GM12878 (cell line): ENCODE data around the gene IFNG-AS1. TPM values are rescaled to one million over a fixed set of nuclear protein-coding genes. Genes with fewer than 3 reads are reported as not detected.

Experiments
- ATAC-seq: fragments of 200-7000 bp; cut with Tn5 transposase; 3 replicates; pipeline ENCODE4 v1.9.1; 2020; ENCODE audit warnings: mild to moderate bottlenecking, moderate library complexity
- BruUV-seq: library from RNA; stranded (reverse); fragments of 400-500 nt; replicated peaks from 2 replicates; lab custom pipeline; 2021; lab: Mats Ljungman, UMichigan
- CTCF ChIA-PET: fragments of 300-600 bp; sonication (Branson Sonifier 250); formaldehyde crosslinking; extraction: SDS; loops from one replicate; lab custom pipeline; 2021; ENCODE audit warnings: inconsistent platforms; lab: Yijun Ruan, JAX
- POLR2A ChIA-PET: fragments of 350-600 bp; formaldehyde crosslinking; extraction: SDS; loops from one replicate; lab custom pipeline; 2021; ENCODE audit warnings: inconsistent platforms; lab: Charles Lee
- RAD21 ChIA-PET: fragments of 300-600 bp; sonication (Branson Sonifier 250); formaldehyde crosslinking; loops from one replicate; lab custom pipeline; 2023; ENCODE audit warnings: antibody characterized with exemption; ENCODE audit not compliant: unreplicated experiment; lab: Charles Lee
- SMC1A ChIA-PET: fragments of 300-600 bp; sonication (Branson Sonifier 250); formaldehyde crosslinking; loops from one replicate; lab custom pipeline; 2023; ENCODE audit not compliant: unreplicated experiment, uncharacterized antibody; lab: Charles Lee
- DNase-seq: peaks from one replicate; pipeline ENCODE4 v3.0.0-alpha.2; 2011; ENCODE audit warnings: low read depth, low spot score
- FAIRE-seq: peaks from 3 replicates; lab custom pipeline; 2011; peaks lifted over from hg19 to GRCh38; lab: Jason Lieb, UNC
- H2AFZ ChIP-seq: 2 replicates; pipeline ENCODE4 v1.6.0; 2011; ENCODE audit warnings: low read depth, low read length, control low read depth; ENCODE audit not compliant: control insufficient read depth
- H3K27ac ChIP-seq: 2 replicates; pipeline ENCODE4 v1.5.1; 2011; ENCODE audit warnings: control low read depth; ENCODE audit not compliant: control insufficient read depth, insufficient read depth
- H3K27me3 ChIP-seq, 2 experiments: replicated peaks in 1 of 2; 2 replicates each; pipeline versions ENCODE4 v1.6.0 to v1.6.1; 2011; ENCODE audit warnings: low read length in 1 of 2; ENCODE audit not compliant: control insufficient read depth in 2 of 2, insufficient read depth in 2 of 2
- H3K36me3 ChIP-seq, 2 experiments: 2 replicates each; pipeline ENCODE4 v1.5.1; 2011; ENCODE audit warnings: low read length in 1 of 2; ENCODE audit not compliant: control insufficient read depth in 2 of 2, insufficient read depth in 2 of 2
- H3K4me1 ChIP-seq: 2 replicates; pipeline ENCODE4 v1.6.1; 2011; ENCODE audit warnings: mild to moderate bottlenecking, low read length, moderate library complexity, mixed read lengths; ENCODE audit not compliant: control insufficient read depth, insufficient read depth
- H3K4me2 ChIP-seq: 2 replicates; pipeline ENCODE4 v1.6.0; 2011; ENCODE audit warnings: control low read depth; ENCODE audit not compliant: control insufficient read depth, insufficient read depth
- H3K4me3 ChIP-seq: fragments of 200-600 bp; sonication (generic); 2 replicates; pipeline ENCODE4 v1.5.1; 2016
- H3K79me2 ChIP-seq: 2 replicates; pipeline ENCODE4 v1.6.0; 2011; ENCODE audit warnings: low read length; ENCODE audit not compliant: control insufficient read depth, insufficient read depth
- H3K9ac ChIP-seq: 2 replicates; pipeline ENCODE4 v1.8.0; 2011; ENCODE audit warnings: low read length, control low read depth, mixed read lengths; ENCODE audit not compliant: control insufficient read depth, insufficient read depth
- H3K9me3 ChIP-seq: replicated peaks from 3 replicates; pipeline ENCODE4 v1.5.1; 2011; ENCODE audit warnings: mild to moderate bottlenecking, low read length; ENCODE audit not compliant: control insufficient read depth, insufficient read depth
- H4K20me1 ChIP-seq: 2 replicates; pipeline ENCODE4 v1.6.0; 2011; ENCODE audit not compliant: control insufficient read depth, insufficient read depth
- ETV6 ChIP-seq, 2 experiments: fragments of 450-650 bp in 1 of 2; IDR thresholded peaks in 1 of 2; conservative IDR thresholded peaks in 1 of 2; 2 replicates each; pipeline ENCODE4 v1.6.1; 2014; ENCODE audit warnings: antibody characterized with exemption in 1 of 2, borderline replicate concordance in 1 of 2, low read depth in 1 of 2, mild to moderate bottlenecking in 1 of 2, moderate library complexity in 1 of 2
- EZH2 ChIP-seq: IDR thresholded peaks from 2 replicates; pipeline ENCODE4 v1.6.1; 2012; ENCODE audit warnings: low read depth, mild to moderate bottlenecking, control low read depth, inconsistent platforms, low read length, borderline replicate concordance; ENCODE audit not compliant: control insufficient read depth
- MEF2A ChIP-seq: IDR thresholded peaks from 2 replicates; pipeline ENCODE4 v1.6.1; 2011; ENCODE audit warnings: low read depth, mild to moderate bottlenecking, low read length, moderate library complexity; ENCODE audit not compliant: insufficient read depth
- RCOR1 ChIP-seq: conservative IDR thresholded peaks from 2 replicates; pipeline ENCODE4 v1.6.1; 2012; ENCODE audit warnings: low read depth, low read length, improper control_type of control experiment
- WGBS: methylation state at CpG from one replicate; pipeline ENCODE4 v1.1.6; 2016; ENCODE audit warnings: low lambda C conversion rate; ENCODE audit not compliant: insufficient replicate concordance, insufficient coverage; ENCODE audit errors: missing lambda C conversion rate; 5-methylcytosine and 5-hydroxymethylcytosine counted together
- in situ Hi-C: fragments of 300-500 bp; cut with MboI; formaldehyde crosslinking; loops from 9 replicates; pipeline ENCODE4 v1.14.3; 2018; ENCODE audit warnings: mixed read lengths
- intact Hi-C: fragments of 100-400 bp; cut with micrococcal nuclease; formaldehyde crosslinking; loops from one replicate; pipeline ENCODE4 v1.14.2; 2022; ENCODE audit not compliant: unreplicated experiment
- polyA plus RNA-seq, 11 experiments: library from polyadenylated mRNA; depleted of rRNA in 4 of 11; unstranded in 6 of 11; stranded (reverse) in 5 of 11; fragments of >200 nt; fragmentation: Nextera tagmentation in 4 of 11; fragmentation: Illumina TruSeq in 1 of 11; extraction: Ambion mirVana in 4 of 11; extraction: Trizol in 1 of 11; gene quantifications; 1 replicate in 1 of 11; 2 replicates in 10 of 11; pipeline versions ENCODE4 v1.2.1 to v1.2.3, GENCODE V29; 2011 to 2016; ENCODE audit warnings: inconsistent platforms in 2 of 11, missing spikeins in 2 of 11, low read depth in 1 of 11
- total RNA-seq, 4 experiments: library from RNA; depleted of rRNA in 3 of 4; stranded (reverse); fragments of >200 nt in 3 of 4; fragmentation: Illumina TruSeq in 1 of 4; extraction: Trizol in 1 of 4; gene quantifications; 2 replicates each; pipeline versions ENCODE4 v1.2.1 to v1.2.3, GENCODE V29; 2013 to 2021
- TF ChIP-seq, protein P1 (sequence below), 3 experiments: IDR thresholded peaks in 2 of 3; conservative IDR thresholded peaks in 1 of 3; 2 replicates each; pipeline ENCODE4 v1.5.1; 2011; ENCODE audit warnings: low read depth in 3 of 3, low read length in 3 of 3, mild to moderate bottlenecking in 3 of 3, control low read depth in 2 of 3, moderate library complexity in 2 of 3, inconsistent platforms in 1 of 3, mixed read lengths in 1 of 3; ENCODE audit not compliant: control insufficient read depth in 2 of 3, insufficient read depth in 1 of 3; ENCODE audit errors: extremely low read depth in 1 of 3
- TF ChIP-seq, protein P2 (sequence below): fragments of 450-650 bp; IDR thresholded peaks from 2 replicates; pipeline ENCODE4 v1.6.1; 2016; ENCODE audit warnings: mild to moderate bottlenecking, moderate library complexity, borderline replicate concordance

IFNG-AS1 gene
- total and polyA plus RNA-seq, 10 of the 15 experiments (the other 5 are each of a cell fraction or from before 2014, with no cell fraction given): 0.40 to 1.9 (median 1.3) TPM

DNA sequence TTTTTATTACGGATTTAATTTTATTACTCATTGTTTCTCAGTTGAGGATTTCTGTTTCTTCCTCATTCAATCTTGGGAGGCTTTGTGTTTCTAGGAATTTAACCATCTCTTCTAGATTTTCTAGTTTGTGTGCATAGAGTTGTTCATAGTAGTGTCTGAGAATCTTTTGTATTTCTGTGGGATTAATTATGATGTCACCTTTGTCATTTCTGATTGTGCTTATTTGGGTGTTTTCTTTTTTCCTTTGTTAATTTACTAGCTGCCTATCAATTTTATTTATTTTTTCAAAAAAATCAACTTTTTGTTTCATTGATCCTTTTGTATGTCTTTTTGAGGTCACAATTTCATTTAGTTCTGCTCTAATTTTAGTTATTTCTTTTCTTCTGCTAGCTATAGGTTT is 75.9 kb downstream of the IFNG-AS1 start:
- TF ChIP-seq, protein P1, sequence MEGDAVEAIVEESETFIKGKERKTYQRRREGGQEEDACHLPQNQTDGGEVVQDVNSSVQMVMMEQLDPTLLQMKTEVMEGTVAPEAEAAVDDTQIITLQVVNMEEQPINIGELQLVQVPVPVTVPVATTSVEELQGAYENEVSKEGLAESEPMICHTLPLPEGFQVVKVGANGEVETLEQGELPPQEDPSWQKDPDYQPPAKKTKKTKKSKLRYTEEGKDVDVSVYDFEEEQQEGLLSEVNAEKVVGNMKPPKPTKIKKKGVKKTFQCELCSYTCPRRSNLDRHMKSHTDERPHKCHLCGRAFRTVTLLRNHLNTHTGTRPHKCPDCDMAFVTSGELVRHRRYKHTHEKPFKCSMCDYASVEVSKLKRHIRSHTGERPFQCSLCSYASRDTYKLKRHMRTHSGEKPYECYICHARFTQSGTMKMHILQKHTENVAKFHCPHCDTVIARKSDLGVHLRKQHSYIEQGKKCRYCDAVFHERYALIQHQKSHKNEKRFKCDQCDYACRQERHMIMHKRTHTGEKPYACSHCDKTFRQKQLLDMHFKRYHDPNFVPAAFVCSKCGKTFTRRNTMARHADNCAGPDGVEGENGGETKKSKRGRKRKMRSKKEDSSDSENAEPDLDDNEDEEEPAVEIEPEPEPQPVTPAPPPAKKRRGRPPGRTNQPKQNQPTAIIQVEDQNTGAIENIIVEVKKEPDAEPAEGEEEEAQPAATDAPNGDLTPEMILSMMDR (IDR thresholded peaks at IDR 0.05 in 2 of 3, conservative IDR thresholded peaks at IDR 0.05 in 1 of 3; ENCODE audit: control insufficient read depth in 2 of 3, extremely low read depth in 1 of 3, insufficient read depth in 1 of 3, low read depth in 3 of 3, low read length in 3 of 3): no peak
- TF ChIP-seq ETV6 (conservative IDR thresholded peaks at IDR 0.05 in 1 of 2, IDR thresholded peaks at IDR 0.05 in 1 of 2; ENCODE audit: borderline replicate concordance in 1 of 2, low read depth in 1 of 2): no peak

DNA sequence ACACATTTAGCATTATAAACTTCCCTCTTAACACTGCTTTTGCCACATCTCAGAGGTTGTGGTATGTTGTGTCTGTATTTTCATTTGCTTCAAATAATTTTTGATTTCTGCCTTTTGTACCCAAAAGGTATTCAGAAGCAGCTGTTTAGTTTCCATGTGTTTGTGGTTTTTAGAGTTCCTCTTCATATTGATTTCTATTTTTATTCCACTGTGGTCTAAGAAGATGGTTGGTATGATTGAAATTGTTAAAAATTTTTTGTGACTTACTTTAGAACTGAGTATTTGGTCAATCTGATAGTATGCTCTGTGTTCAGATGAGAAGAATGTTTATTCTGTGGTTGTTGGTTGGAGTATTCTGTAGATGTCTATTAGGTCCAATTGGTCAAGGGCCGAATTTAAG is 76.4 kb downstream of the IFNG-AS1 start:
- Histone ChIP-seq H3K9ac (no peak overlapping the region), H3K4me2 (no peak overlapping the region), H3K79me2 (no peaks in the 10 kb centered on the region), H3K4me1 (no peaks in the 10 kb centered on the region), H4K20me1 (no peaks in the 10 kb centered on the region), H3K27ac (no peak overlapping the region), H3K9me3 (peaks cover 2% of the 10 kb centered on the region), H2AFZ (no peak overlapping the region), H3K27me3 (no peaks in the 10 kb centered on the region), H3K36me3 (no peaks in the 10 kb centered on the region), H3K4me3 (no peak overlapping the region)
- no peak for FAIRE-seq
- ChIA-PET RAD21 (interaction anchor here (1.2 kb wide), 1 partner anchor 93 kb away, joined by 3 read pairs; no protein-coding TSS in a partner anchor), POLR2A (no interaction called here), SMC1A (no interaction called here), CTCF (interaction anchor here (0.6 to 1.4 kb wide), 3 partner anchors 9 to 1430 kb away, joined by 3 read pairs; no protein-coding TSS in a partner anchor)
- 0% methylated on average over 1 of the region's 1 CpG for WGBS
- no TSS peak for BruUV-seq
- in situ Hi-C loops (no loop called here), intact Hi-C loops (no loop called here)
- no peak for ATAC-seq
- no peak for TF ChIP-seq RCOR1
- TF ChIP-seq EZH2: no peak
- TF ChIP-seq, protein P2, sequence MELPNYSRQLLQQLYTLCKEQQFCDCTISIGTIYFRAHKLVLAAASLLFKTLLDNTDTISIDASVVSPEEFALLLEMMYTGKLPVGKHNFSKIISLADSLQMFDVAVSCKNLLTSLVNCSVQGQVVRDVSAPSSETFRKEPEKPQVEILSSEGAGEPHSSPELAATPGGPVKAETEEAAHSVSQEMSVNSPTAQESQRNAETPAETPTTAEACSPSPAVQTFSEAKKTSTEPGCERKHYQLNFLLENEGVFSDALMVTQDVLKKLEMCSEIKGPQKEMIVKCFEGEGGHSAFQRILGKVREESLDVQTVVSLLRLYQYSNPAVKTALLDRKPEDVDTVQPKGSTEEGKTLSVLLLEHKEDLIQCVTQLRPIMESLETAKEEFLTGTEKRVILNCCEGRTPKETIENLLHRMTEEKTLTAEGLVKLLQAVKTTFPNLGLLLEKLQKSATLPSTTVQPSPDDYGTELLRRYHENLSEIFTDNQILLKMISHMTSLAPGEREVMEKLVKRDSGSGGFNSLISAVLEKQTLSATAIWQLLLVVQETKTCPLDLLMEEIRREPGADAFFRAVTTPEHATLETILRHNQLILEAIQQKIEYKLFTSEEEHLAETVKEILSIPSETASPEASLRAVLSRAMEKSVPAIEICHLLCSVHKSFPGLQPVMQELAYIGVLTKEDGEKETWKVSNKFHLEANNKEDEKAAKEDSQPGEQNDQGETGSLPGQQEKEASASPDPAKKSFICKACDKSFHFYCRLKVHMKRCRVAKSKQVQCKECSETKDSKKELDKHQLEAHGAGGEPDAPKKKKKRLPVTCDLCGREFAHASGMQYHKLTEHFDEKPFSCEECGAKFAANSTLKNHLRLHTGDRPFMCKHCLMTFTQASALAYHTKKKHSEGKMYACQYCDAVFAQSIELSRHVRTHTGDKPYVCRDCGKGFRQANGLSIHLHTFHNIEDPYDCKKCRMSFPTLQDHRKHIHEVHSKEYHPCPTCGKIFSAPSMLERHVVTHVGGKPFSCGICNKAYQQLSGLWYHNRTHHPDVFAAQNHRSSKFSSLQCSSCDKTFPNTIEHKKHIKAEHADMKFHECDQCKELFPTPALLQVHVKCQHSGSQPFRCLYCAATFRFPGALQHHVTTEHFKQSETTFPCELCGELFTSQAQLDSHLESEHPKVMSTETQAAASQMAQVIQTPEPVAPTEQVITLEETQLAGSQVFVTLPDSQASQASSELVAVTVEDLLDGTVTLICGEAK: no peak
- TF ChIP-seq MEF2A: no peak
- no peak for DNase-seq

More for the DNA sequence above, 75.9 kb downstream of the IFNG-AS1 start:
- WGBS: 75% methylated on average over 1 of the region's 1 CpG
- CTCF ChIA-PET: interaction anchor here (0.6 to 1.6 kb wide), 4 partner anchors 9 to 1431 kb away, joined by 3 to 5 read pairs (median 3); no protein-coding TSS in a partner anchor
- intact Hi-C loops: no loop called here
- in situ Hi-C loops: no loop called here
- Histone ChIP-seq H4K20me1 (no peaks in the 10 kb centered on the region), H3K9me3 (peaks cover 2% of the 10 kb centered on the region), H2AFZ (no peak overlapping the region), H3K4me2 (no peak overlapping the region), H3K36me3 (no peaks in the 10 kb centered on the region), H3K9ac (no peak overlapping the region), H3K4me1 (no peaks in the 10 kb centered on the region), H3K27ac (no peak overlapping the region), H3K27me3 (no peaks in the 10 kb centered on the region), H3K79me2 (no peaks in the 10 kb centered on the region), H3K4me3 (no peak overlapping the region)
- RAD21 ChIA-PET: no interaction called here
- BruUV-seq: no TSS peak
- FAIRE-seq (no peak), DNase-seq (no peak), ATAC-seq (no peak)
- SMC1A ChIA-PET: no interaction called here
- POLR2A ChIA-PET: no interaction called here
